ENCODE measurements around the gene LGR4. TPM values are rescaled to one million over a fixed set of nuclear protein-coding genes. Genes with fewer than 3 reads are reported as not detected.
A peak's percentile ranks its signal among the peaks of the same experiment; 100 is the strongest.
"Not testable (repeated sequence)": the region's sequence is repeated elsewhere in the genome, so short reads cannot be mapped to it uniquely, and the experiment has no call there.

Gene LGR4
- total RNA-seq, 2 experiments from 2014 or later, result 0.29 to 0.42 TPM

DNA sequence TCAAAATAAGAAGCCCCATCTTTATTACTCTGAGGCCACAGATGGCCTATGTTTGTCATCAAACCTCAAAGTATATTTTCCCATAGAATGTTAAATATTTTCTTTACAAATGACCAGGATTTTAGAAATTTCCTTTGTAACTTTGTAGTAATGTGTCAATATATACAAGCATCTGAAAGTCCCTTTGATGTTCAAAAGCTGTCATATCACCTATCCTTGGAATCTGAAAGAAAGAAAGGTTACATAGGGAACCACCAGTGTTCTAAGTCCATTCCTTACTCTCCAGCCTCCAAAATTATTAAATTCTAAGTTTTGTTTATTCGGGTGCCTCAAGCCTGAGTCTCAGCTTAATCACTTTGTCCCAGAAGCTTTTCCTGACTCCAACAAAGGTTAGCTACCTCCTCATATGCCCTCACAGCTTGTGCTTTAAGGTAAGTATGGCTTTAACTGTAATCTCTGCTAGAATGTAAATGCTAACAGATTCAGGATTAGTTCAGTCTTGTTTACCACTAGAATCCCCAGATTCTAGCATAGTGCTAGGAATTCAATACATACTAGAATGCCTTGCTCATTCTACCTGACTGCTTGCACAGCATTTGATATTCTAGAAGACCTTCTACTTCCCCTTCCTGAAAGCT, 141.8 kb downstream of the LGR4 start:
- Mint-ChIP-seq H3K9me3 (ENCODE audit: low read depth) (no peaks in the 10 kb centered on the region), H3K4me3 (no peak overlapping the region), H3K27me3 (no peaks in the 10 kb centered on the region), H3K36me3 (peaks cover 8% of the 10 kb centered on the region), H3K4me1 (no peaks in the 10 kb centered on the region), H3K27ac (no peak overlapping the region)
- DNase-seq, result no peak
- no peak for ATAC-seq
- CTCF ChIA-PET, result no interaction called here

DNA sequence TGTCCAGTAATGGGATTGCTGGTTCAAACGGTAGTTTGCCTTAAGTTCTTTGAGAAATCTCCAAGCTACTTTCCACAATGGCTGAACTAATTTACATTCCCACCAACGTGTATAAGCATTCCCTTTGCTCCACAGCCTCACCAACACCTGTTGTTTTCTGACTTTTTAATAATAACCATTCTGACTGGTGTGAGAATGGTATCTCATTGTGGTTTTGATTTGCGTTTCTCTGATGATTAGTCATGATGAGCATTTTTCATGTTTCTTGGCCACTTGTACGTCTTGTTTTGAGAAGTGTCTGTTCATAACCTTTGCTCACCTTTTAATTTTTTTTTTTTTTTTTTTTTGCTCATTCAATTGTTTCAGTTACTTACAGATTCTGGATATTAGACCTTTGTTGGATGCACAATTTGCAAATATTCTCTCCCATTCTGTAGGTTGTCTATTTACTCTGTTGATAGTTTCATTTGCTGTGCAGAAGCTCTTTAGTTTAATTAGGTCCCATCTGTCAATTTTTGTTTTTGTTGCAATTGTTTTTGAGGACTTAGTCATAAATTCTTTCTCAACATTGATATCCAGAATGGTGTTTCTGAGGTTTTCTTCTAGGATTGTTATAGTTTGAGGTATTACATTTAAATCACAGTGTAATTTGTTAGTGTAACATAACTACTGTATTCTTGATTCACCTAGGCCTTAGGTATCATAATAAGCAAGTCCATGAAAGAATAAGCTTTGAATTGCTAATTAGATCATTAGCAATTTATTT, 142.5 kb downstream of the LGR4 start:
- H3K4me3 Mint-ChIP-seq, result no peak overlapping the region
- CTCF ChIA-PET, result no interaction called here
- H3K27ac Mint-ChIP-seq, result no peak overlapping the region
- H3K27me3 Mint-ChIP-seq, result no peaks in the 10 kb centered on the region
- H3K4me1 Mint-ChIP-seq, result no peaks in the 10 kb centered on the region
- H3K36me3 Mint-ChIP-seq, result peaks cover 6% of the 10 kb centered on the region
- DNase-seq, result no peak
- no peak for ATAC-seq
- no peaks in the 10 kb centered on the region for H3K9me3 Mint-ChIP-seq (ENCODE audit: low read depth)

DNA sequence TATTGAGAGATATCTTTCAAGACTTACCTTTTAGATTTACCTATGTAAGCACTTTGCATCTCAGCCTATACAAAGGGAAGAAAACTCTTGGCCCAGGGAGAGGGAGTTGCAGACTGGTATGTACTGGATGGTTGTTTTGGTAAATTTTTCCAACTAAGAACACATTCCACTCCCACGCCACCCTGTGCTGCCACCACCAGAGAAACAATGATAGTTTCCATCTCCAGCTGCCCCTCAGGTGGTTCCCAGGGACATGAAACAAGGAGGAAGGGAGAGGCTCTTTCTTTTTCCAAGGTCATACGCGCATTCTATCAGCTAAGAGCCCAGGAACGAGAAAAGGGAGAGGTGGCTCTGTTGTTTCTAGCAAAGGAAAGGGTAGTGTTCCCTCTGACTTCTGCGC, 144.0 kb downstream of the LGR4 start:
- H3K4me3 Mint-ChIP-seq, result no peak overlapping the region
- DNase-seq (no peak), ATAC-seq (no peak)
- H3K27ac Mint-ChIP-seq, result no peak overlapping the region
- H3K36me3 Mint-ChIP-seq, result peaks cover 6% of the 10 kb centered on the region
- no peaks in the 10 kb centered on the region for H3K9me3 Mint-ChIP-seq (ENCODE audit: low read depth)
- H3K27me3 Mint-ChIP-seq, result no peaks in the 10 kb centered on the region
- peaks cover 6% of the 10 kb centered on the region for H3K4me1 Mint-ChIP-seq
- CTCF ChIA-PET, result no interaction called here

DNA sequence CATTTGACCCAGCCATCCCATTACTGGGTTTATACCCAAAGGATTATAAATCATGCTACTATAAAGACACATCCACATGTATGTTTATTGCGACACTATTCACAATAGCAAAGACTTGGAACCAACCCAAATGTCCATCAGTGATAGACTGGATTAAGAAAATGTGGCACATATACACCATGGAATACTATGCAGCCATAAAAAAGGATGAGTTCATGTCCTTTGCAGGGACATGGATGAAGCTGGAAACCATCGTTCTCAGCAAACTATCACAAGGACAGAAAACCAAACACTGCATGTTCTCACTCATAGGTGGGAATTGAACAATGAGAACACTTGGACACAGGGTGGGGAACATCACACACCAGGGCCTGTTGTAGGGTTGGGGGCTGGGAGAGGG, 145.5 kb downstream of the LGR4 start:
- ATAC-seq; CTCF ChIA-PET; H3K9me3 Mint-ChIP-seq (ENCODE audit: low read depth); H3K27me3 Mint-ChIP-seq; DNase-seq; H3K36me3 Mint-ChIP-seq; H3K4me1 Mint-ChIP-seq; H3K4me3 Mint-ChIP-seq; H3K27ac Mint-ChIP-seq: not testable (repeated sequence)

DNA sequence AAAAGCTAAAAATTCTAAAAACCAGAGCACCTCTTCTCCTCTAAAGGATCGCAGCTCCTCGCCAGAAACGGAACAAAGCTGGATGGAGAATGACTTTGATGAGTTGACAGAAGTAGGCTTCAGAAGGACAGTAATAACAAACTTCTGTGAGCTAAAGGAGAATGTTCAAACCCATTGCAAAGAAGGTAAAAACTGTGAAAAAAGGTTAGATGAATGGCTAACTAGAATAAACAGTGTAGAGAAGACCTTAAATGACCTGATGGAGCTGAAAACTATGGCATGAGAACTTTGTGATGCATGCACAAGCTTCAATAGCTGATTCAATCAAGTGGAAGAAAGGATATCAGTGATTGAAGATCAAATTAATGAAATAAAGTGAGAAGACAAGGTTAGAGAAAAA, 150.4 kb downstream of the LGR4 start:
- H3K36me3 Mint-ChIP-seq; H3K9me3 Mint-ChIP-seq (ENCODE audit: low read depth); H3K27ac Mint-ChIP-seq; H3K4me3 Mint-ChIP-seq; DNase-seq; H3K27me3 Mint-ChIP-seq; ATAC-seq; CTCF ChIA-PET: not testable (repeated sequence)
- H3K4me1 Mint-ChIP-seq, result peaks cover 16% of the 10 kb centered on the region

DNA sequence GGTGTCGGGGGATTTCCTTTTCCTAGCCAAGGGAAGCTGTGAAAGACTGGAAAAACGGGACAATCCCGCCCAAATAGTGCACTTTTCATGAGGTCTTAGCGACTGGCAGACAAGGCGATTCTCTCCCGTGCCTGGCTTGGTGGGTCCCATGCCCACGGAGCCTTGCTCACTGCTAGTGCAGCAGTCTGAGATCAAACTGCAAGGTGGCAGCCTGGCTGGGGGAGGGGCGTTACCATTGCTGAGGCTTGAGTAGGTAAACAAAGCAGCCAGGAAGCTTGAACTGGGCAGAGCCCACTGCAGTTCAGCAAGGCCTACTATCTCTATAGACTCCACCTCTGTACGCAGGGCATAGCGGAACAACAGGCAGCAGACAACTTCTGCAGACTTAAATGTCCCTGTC, 151.2 kb downstream of the LGR4 start:
- H3K4me3 Mint-ChIP-seq; DNase-seq; H3K9me3 Mint-ChIP-seq (ENCODE audit: low read depth); H3K36me3 Mint-ChIP-seq; H3K27me3 Mint-ChIP-seq; CTCF ChIA-PET; ATAC-seq; H3K27ac Mint-ChIP-seq: not testable (repeated sequence)
- peaks cover 16% of the 10 kb centered on the region for H3K4me1 Mint-ChIP-seq

DNA sequence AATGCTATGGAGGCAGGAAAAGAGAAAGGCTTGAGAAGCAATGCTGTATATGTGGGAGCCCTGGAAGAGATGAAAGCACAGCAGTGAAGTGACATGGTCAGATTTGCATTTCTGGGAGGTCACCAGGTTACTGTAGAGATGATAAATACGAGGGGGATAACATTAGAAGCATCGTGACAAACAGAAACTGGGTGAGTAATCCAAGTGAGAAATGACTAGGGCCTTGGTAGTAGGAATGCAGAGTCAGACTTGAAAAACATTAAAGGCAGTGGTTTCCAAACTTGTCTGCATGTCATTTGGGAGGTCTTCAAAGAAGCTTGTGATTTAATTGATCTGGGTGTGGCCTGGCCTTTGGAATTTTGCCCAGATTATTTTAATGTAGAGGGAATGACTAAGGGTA, 153.5 kb downstream of the LGR4 start:
- DNase-seq (no peak), ATAC-seq (peak; percentile 69)
- Mint-ChIP-seq H3K4me1 (peaks cover 14% of the 10 kb centered on the region), H3K27me3 (peaks cover 10% of the 10 kb centered on the region), H3K9me3 (ENCODE audit: low read depth) (no peaks in the 10 kb centered on the region), H3K27ac (no peak overlapping the region), H3K4me3 (no peak overlapping the region), H3K36me3 (no peaks in the 10 kb centered on the region)
- CTCF ChIA-PET, result no interaction called here

DNA sequence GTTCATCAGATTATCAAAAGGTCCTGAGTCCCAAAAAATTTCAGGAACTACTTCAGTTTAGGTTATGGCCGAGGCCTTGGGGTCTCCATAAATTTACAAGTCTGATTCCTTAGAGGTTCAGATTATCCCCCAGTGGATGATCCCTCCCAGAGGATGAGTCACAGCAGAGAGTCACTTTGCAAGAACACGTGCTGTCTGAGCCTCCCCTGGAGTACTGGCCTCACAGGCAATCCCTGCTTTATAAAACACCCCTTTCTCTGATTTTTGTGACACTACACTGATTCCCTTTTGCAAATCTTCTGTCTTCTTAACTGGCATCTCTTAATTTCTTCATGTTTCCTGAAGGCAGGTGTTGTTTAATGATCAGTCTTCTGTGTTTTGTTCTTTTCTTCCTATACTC, 154.8 kb downstream of the LGR4 start:
- Mint-ChIP-seq H3K27me3 (peaks cover 10% of the 10 kb centered on the region), H3K4me1 (peaks cover 9% of the 10 kb centered on the region), H3K9me3 (ENCODE audit: low read depth) (no peaks in the 10 kb centered on the region), H3K27ac (no peak overlapping the region), H3K4me3 (no peak overlapping the region), H3K36me3 (no peaks in the 10 kb centered on the region)
- DNase-seq (no peak), ATAC-seq (no peak)
- CTCF ChIA-PET, result interaction anchor here (0.8 kb wide), 1 partner anchor 168 kb away, joined by 3 read pairs; no protein-coding TSS in a partner anchor

Small RNA genes within 50 kb of the gene (microRNA-seq; reads per million reads assigned to microRNA genes)
- not detected for gene MIR8087

Other genes starting within 250 kb of the LGR4 start
- 10 to 100 TPM; 17.8 to 19.2 TPM for gene CCDC34, start 109.6 kb downstream of the LGR4 start, total RNA-seq
- 10 to 100 TPM; 18.2 to 23.1 TPM for gene LIN7C, start 34.0 kb upstream of the LGR4 start, total RNA-seq
- not detected for gene BDNF, start 227.7 kb upstream of the LGR4 start, total RNA-seq